GM23248 (cell line): ENCODE measurements around the gene DENND6A.

ENCODE experiments used
- EZH2 ChIP-seq: fragments of 200-600 bp; sonication (generic); IDR thresholded peaks from 2 replicates; pipeline ENCODE4 v1.6.1; 2018; ENCODE audit warnings: antibody characterized with exemption, mild to moderate bottlenecking; ENCODE audit not compliant: insufficient read depth, poor library complexity, severe bottlenecking
- EZH2phosphoT487 ChIP-seq: fragments of 200-600 bp; sonication (generic); IDR thresholded peaks from 2 replicates; pipeline ENCODE4 v1.6.1; 2018; ENCODE audit warnings: antibody characterized with exemption, moderate library complexity, mild to moderate bottlenecking, low read depth; ENCODE audit not compliant: insufficient read depth

- TF ChIP-seq EZH2 (no peak), EZH2phosphoT487 (no peak)
Observed at GRCh38 chr3:57617739-57618138, 75.1 kb downstream of the DENND6A start.
